HG03439 (cell line): ENCODE measurements around the gene CHCHD3.

Experiments
- ATAC-seq: cut with Tn5 transposase; IDR thresholded peaks from one replicate; pipeline ENCODE4 v1.9.1; 2021; ENCODE audit warnings: mild to moderate bottlenecking, moderate library complexity; ENCODE audit not compliant: unreplicated experiment

CHCHD3 gene

GRCh38 chr7:133079296-133079695 lies 2.6 kb downstream of the CHCHD3 start:
- no peak for ATAC-seq

- no peak for ATAC-seq
Measured at GRCh38 chr7:133077394-133077793, 4.5 kb downstream of the CHCHD3 start.

GRCh38 chr7:133076142-133076541 lies 5.7 kb downstream of the CHCHD3 start:
- no peak for ATAC-seq

- no peak for ATAC-seq
Measured at GRCh38 chr7:133071506-133071905, 10.4 kb downstream of the CHCHD3 start.

GRCh38 chr7:133070562-133070961 lies 11.3 kb downstream of the CHCHD3 start:
- no peak for ATAC-seq

GRCh38 chr7:133065301-133065700 lies 16.6 kb downstream of the CHCHD3 start:
- no peak for ATAC-seq

GRCh38 chr7:133064082-133064820 lies 17.6 kb downstream of the CHCHD3 start:
- no peak for ATAC-seq

GRCh38 chr7:133061792-133062191 lies 20.1 kb downstream of the CHCHD3 start:
- ATAC-seq = no peak

- ATAC-seq = no peak
Measured at GRCh38 chr7:133061357-133061756, 20.5 kb downstream of the CHCHD3 start.

- ATAC-seq = no peak
Measured at GRCh38 chr7:133060004-133060403, 21.9 kb downstream of the CHCHD3 start.

- ATAC-seq = no peak
Measured at GRCh38 chr7:133059263-133059662, 22.6 kb downstream of the CHCHD3 start.

- ATAC-seq = no peak
Measured at GRCh38 chr7:133056370-133057238, 25.3 kb downstream of the CHCHD3 start.

- no peak for ATAC-seq
Measured at GRCh38 chr7:133054162-133054840, 27.6 kb downstream of the CHCHD3 start.

- ATAC-seq = peak; percentile 65
Measured at GRCh38 chr7:133053321-133053891, 28.5 kb downstream of the CHCHD3 start.

GRCh38 chr7:133052826-133053225 lies 29.1 kb downstream of the CHCHD3 start:
- no peak for ATAC-seq

GRCh38 chr7:133052401-133052756 lies 29.5 kb downstream of the CHCHD3 start:
- ATAC-seq = no peak

GRCh38 chr7:133051719-133052400 lies 30.0 kb downstream of the CHCHD3 start:
- ATAC-seq = no peak

GRCh38 chr7:133051066-133051465 lies 30.8 kb downstream of the CHCHD3 start:
- ATAC-seq = no peak

- ATAC-seq = no peak
Measured at GRCh38 chr7:133050200-133050995, 31.5 kb downstream of the CHCHD3 start.

GRCh38 chr7:133048589-133048988 lies 33.3 kb downstream of the CHCHD3 start:
- no peak for ATAC-seq
